SH-SY5Y (cell line): Measurements from ENCODE around the gene FAM135A.

ENCODE experiments used
- GATA2 ChIP-seq: IDR thresholded peaks from 2 replicates; pipeline ENCODE4 v1.6.1; 2011; ENCODE audit warnings: mild to moderate bottlenecking, low read depth, low read length
- GATA3 ChIP-seq: IDR thresholded peaks from 2 replicates; pipeline ENCODE4 v1.6.1; 2011; ENCODE audit warnings: low read depth, mild to moderate bottlenecking, low read length, moderate library complexity

DNA sequence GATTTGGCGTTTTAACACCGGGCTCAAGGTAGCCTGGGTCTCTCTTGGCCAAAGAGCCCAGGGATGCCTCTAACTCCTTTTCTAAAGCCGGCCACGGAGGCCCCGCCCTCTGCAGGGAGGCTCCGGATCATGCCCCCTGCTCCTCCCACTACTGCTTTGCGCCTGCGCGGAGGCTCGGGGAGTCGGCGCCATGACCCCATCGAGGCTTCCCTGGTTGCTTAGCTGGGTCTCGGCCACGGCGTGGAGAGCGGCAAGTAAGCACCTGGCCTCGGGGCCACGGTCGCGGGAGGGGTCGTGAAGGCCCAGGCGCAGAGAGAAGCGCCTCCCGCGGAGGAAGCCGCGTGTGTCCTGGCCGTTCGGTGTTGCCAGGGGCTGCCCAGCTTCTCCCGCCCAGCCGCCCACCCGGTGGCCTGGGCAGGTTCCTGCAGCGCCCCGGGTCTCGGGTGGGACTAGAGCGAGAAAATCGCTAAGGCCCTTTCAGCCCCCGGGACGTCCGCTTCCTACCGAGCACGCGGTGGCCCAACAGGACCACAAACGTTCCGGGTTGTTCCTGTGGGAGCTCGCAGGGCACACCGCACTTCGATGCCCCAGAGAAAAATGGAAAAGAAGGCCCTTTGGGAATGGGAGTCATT, 153.6 kb downstream of the FAM135A start, which contains the start of gene SDHAF4:
- TF ChIP-seq GATA2 (no peak), GATA3 (no peak)
